Colonic mucosa (tissue), 4 donors: Measurements from ENCODE around the gene CENPB. TPM values are rescaled to one million over a fixed set of nuclear protein-coding genes. Genes with fewer than 3 reads are reported as not detected.

Source experiments
- DNase-seq: peaks from one replicate; pipeline ENCODE4 v3.0.0-alpha.2; 2020
- H3K27ac ChIP-seq: fragments of 200-600 bp; one replicate; pipeline ENCODE4 v1.8.0; 2021
- H3K27me3 ChIP-seq: fragments of 200-600 bp; one replicate; pipeline ENCODE4 v1.8.0; 2021
- H3K36me3 ChIP-seq: fragments of 200-600 bp; one replicate; pipeline ENCODE4 v1.8.0; 2021
- H3K4me1 ChIP-seq: fragments of 200-600 bp; one replicate; pipeline ENCODE4 v1.8.0; 2021; ENCODE audit warnings: mild to moderate bottlenecking
- H3K4me3 ChIP-seq: fragments of 200-600 bp; one replicate; pipeline ENCODE4 v1.8.0; 2021
- H3K9ac ChIP-seq, 2 donors: one replicate each; pipeline ENCODE4 v1.7.0; 2013; ENCODE audit warnings: control low read depth in 2 of 2, low read depth in 2 of 2, low read length in 2 of 2
- H3K9me3 ChIP-seq: fragments of 200-600 bp; one replicate; pipeline ENCODE4 v1.8.0; 2021
- intact Hi-C: fragments of 100-400 bp; cut with DNase I; formaldehyde crosslinking; loops from one replicate; pipeline ENCODE4 v1.14.1; 2022
- total RNA-seq, 2 donors: library from RNA; stranded (reverse); fragmentation: NEBNext Ultra II Directional in 1 of 2; extraction: Animal tissue kit (Norgen Biotek cat#: 25700) in 1 of 2; gene quantifications; one replicate each; pipeline ENCODE4 v1.2.1, GENCODE V29; 2021
- TF ChIP-seq, protein P1 (sequence below): fragments of 200-600 bp; IDR thresholded peaks from one replicate; pipeline ENCODE4 v1.8.0; 2022; ENCODE audit warnings: antibody characterized with exemption, mild to moderate bottlenecking
- donor health status: healthy.
- donor health status: DM: no; HTN: no; CAD: no.
- donor health status: DM: no; HTN: no; CAD: no.

CENPB gene
- total RNA-seq, 2 donors from 2014 or later = 65.6 to 93.3 TPM

DNA sequence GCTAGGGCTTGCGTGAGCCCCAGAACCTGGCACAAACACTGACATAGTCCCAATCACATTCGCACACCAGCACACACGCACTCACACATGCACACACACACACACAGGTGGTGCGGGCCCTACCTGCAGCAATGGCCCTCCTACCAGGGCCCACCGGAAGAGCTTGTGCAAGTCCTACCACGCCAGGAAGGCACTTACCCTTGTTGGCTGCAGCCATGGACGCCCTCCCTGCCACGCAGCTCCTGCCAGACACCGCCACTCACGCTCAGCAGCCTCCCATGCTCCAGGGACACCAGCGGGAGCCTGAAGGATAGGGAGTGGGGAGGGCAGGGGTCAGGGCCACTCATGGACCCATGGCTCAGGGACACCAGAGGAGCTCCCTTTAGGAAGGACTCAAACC is 26.7 kb downstream of the CENPB start:
- Histone ChIP-seq H3K9ac (no peak overlapping the region), H3K9me3 (no peaks in the 10 kb centered on the region), H3K4me3 (no peak overlapping the region), H3K27me3 (no peaks in the 10 kb centered on the region), H3K36me3 (no peaks in the 10 kb centered on the region), H3K4me1 (no peaks in the 10 kb centered on the region), H3K27ac (no peak overlapping the region)
- no peak for DNase-seq
- intact Hi-C loops = no loop called here
- TF ChIP-seq, protein P1, sequence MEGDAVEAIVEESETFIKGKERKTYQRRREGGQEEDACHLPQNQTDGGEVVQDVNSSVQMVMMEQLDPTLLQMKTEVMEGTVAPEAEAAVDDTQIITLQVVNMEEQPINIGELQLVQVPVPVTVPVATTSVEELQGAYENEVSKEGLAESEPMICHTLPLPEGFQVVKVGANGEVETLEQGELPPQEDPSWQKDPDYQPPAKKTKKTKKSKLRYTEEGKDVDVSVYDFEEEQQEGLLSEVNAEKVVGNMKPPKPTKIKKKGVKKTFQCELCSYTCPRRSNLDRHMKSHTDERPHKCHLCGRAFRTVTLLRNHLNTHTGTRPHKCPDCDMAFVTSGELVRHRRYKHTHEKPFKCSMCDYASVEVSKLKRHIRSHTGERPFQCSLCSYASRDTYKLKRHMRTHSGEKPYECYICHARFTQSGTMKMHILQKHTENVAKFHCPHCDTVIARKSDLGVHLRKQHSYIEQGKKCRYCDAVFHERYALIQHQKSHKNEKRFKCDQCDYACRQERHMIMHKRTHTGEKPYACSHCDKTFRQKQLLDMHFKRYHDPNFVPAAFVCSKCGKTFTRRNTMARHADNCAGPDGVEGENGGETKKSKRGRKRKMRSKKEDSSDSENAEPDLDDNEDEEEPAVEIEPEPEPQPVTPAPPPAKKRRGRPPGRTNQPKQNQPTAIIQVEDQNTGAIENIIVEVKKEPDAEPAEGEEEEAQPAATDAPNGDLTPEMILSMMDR = no peak

DNA sequence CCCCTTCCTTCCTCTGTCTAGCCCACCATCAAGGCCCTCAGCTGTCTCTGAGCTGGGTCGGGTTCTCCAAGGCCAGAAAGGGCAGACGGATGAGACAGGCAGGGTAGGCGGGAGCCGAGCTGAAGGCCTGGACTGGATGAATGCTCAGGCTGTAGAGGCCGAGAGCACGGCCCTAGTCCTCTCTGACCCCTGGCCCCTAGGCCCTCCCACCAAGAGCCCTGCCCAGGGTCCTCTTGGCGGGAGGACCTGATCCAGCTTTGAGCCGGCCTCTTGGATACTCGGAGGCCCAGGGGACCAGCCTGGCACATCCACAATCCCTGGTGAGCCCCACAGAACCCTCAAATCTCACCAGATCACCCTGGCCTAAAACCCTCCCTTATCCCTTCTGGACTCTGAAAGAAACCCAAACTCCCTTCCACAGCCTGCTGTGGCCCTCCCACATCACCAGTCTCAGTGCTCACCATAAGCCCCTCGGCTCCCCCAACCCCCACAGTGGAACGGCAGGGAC is 27.2 kb downstream of the CENPB start:
- H3K27me3 ChIP-seq = no peaks in the 10 kb centered on the region
- no peak overlapping the region for H3K27ac ChIP-seq
- TF ChIP-seq, protein P1 = no peak
- H3K4me1 ChIP-seq = no peaks in the 10 kb centered on the region
- no peaks in the 10 kb centered on the region for H3K36me3 ChIP-seq
- no peak for DNase-seq
- no peak overlapping the region for H3K4me3 ChIP-seq
- H3K9ac ChIP-seq = no peak overlapping the region
- no peaks in the 10 kb centered on the region for H3K9me3 ChIP-seq
- intact Hi-C loops = no loop called here

DNA sequence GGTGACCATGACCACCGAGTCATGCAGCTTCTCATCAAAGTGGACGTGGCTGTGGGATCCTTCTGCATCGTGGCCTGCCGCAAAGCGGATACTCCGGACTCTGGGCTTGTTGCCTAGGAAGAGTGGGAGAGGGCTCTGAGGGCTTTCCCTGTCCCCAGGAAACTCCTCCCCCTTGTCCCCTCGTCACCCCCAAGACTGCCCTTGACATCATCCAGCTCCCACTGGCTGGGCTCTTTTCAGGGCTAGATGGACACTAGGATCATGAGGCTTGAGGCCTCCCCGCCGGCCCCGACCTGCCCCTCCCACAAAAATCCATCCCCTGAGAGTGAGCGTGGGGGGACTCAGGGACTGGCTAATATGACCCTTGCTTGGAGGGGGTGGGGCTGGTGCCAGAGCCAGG is 28.0 kb downstream of the CENPB start:
- H3K4me3 ChIP-seq = no peak overlapping the region
- TF ChIP-seq, protein P1 = no peak
- no peak for DNase-seq
- no peaks in the 10 kb centered on the region for H3K36me3 ChIP-seq
- no peaks in the 10 kb centered on the region for H3K4me1 ChIP-seq
- no peak overlapping the region for H3K27ac ChIP-seq
- no peaks in the 10 kb centered on the region for H3K27me3 ChIP-seq
- H3K9ac ChIP-seq = no peak overlapping the region
- intact Hi-C loops = no loop called here
- H3K9me3 ChIP-seq = no peaks in the 10 kb centered on the region

DNA sequence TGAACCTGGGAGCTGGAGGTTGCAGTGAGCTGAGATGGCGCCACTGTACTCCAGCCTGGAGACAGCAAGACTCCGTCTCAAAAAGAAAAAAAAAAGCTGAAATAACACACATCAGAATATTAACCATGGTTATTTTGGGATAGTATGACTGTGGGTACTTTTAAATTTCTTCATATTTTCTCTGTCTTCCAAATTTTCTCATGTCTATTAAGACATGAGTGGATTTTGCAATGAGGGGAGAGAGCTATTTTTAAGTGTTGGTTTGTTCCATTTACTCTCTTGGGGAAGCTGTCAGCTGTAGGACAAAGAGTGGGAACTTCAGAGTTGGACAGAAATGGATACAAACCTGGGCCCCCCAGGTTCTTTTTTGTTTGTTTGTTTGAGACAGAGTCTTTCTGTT is 29.3 kb downstream of the CENPB start:
- no peak overlapping the region for H3K4me3 ChIP-seq
- no peaks in the 10 kb centered on the region for H3K36me3 ChIP-seq
- DNase-seq = no peak
- H3K27ac ChIP-seq = no peak overlapping the region
- no peaks in the 10 kb centered on the region for H3K4me1 ChIP-seq
- no peaks in the 10 kb centered on the region for H3K9me3 ChIP-seq
- intact Hi-C loops = no loop called here
- no peak overlapping the region for H3K9ac ChIP-seq
- H3K27me3 ChIP-seq = no peaks in the 10 kb centered on the region
- TF ChIP-seq, protein P1 = no peak

DNA sequence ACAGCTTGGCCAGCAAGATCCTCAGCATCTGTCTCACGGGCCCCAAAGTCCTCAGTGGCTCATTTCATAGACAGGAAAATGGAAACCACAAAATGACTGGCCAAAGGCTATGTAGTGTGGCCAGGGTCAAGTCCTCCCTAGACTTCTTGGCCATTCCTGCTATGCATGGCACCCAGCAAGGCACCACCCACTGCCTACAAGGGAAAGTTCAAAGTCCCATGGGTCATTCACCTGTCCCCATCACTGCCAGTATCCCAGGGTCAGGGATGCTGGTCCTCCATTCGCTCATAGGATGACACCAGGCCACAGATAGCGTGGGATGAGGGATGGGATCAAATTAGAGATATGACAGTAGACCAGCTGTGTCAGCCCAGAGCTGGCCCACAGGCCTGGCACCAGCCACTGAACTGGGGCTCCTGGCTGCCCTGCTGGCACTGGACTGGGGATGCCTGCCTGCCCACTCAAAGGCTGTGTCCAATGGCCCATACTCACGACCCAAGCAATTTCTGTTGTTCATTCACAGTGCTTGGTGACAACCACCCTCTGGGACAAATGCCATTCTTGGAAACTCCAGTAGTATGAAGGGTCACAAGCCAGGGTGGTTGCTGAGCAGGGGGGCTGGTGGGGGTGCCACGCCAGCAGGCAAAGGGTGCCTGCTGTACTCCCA is 30.6 kb downstream of the CENPB start:
- H3K9ac ChIP-seq = no peak overlapping the region
- H3K36me3 ChIP-seq = no peaks in the 10 kb centered on the region
- intact Hi-C loops = no loop called here
- H3K9me3 ChIP-seq = no peaks in the 10 kb centered on the region
- TF ChIP-seq, protein P1 = no peak
- H3K27ac ChIP-seq = no peak overlapping the region
- DNase-seq = no peak
- no peak overlapping the region for H3K4me3 ChIP-seq
- no peaks in the 10 kb centered on the region for H3K4me1 ChIP-seq
- peaks cover 3% of the 10 kb centered on the region for H3K27me3 ChIP-seq
